ENCODE data around the gene CRPPA. TPM values are rescaled to one million over a fixed set of nuclear protein-coding genes. Genes with fewer than 3 reads are reported as not detected.

The CRPPA gene
- total and polyA plus RNA-seq, 7 donors = 0.23 to 6.0 (median 3.9) TPM

GRCh38 chr7:16432425-16432731 lies 11.0 kb upstream of the CRPPA start:
- DNase-seq = no peak
- TF ChIP-seq EP300 (IDR thresholded peaks at IDR 0.05) = no peak
- no peak for TF ChIP-seq CTCF (IDR thresholded peaks at IDR 0.05)
- Histone ChIP-seq H3K27me3 (no peaks in the 10 kb centered on the region), H3K4me3 (no peak overlapping the region), H3K4me1 (no peaks in the 10 kb centered on the region), H3K9me3 (no peaks in the 10 kb centered on the region), H3K27ac (no peak overlapping the region), H3K36me3 (no peaks in the 10 kb centered on the region)
- 93 to 97% methylated on average over 1 of the region's 1 CpG for WGBS, 2 donors
- intact Hi-C loops (cut with DNase I) = loop anchor here (5.0 kb wide), 1 partner anchor 135 kb away; no protein-coding TSS in a partner anchor

DNA sequence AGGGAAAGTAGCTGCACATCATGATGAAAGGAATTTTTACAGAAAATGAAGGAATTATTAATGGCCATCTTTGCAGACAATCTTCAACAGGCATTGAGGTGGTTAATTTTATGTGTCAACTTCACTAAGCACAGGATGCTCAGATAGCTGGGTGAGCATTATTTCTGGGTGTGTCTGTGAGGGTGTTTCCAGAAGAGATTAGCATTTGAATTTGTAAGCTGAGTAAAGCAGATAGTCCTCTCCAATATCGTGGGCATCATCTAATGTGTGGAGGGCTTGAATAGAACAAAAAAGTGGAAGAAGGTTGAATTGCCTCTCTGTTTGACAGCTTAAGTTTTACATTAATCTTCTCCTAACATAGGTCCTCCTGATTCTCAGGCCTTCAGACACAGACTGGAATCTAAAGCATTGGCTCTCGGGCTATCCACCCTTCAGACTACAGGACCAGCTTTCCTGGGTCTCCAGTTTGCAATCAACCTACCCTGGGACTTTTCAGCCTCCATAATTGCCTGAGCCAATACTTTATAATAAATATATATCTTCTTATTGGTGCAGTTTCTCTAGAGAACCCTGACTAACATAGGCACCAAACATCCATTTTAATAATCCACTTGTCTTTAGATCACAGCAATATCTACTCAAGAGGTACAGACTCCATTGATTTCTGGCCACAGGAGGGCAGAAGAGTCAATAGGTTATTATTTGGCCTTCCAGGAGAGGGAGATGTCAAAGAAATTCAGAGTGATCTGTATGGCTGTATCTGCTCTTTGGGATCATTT lies 10.5 kb upstream of the CRPPA start:
- intact Hi-C loops (cut with DNase I) = loop anchor here (5.0 kb wide), 1 partner anchor 135 kb away; no protein-coding TSS in a partner anchor
- no peak for DNase-seq
- H3K27me3 ChIP-seq = no peaks in the 10 kb centered on the region
- WGBS, 2 donors = 89 to 93% methylated on average over 2 of the region's 2 CpGs
- H3K9me3 ChIP-seq = no peaks in the 10 kb centered on the region
- H3K27ac ChIP-seq = no peak overlapping the region
- H3K36me3 ChIP-seq = no peaks in the 10 kb centered on the region
- H3K4me1 ChIP-seq = no peaks in the 10 kb centered on the region
- TF ChIP-seq CTCF (IDR thresholded peaks at IDR 0.05) (peak in 1 of 4 experiments; percentile 23), POLR2A (IDR thresholded peaks at IDR 0.05) (no peak)
- no peak overlapping the region for H3K4me3 ChIP-seq

DNA sequence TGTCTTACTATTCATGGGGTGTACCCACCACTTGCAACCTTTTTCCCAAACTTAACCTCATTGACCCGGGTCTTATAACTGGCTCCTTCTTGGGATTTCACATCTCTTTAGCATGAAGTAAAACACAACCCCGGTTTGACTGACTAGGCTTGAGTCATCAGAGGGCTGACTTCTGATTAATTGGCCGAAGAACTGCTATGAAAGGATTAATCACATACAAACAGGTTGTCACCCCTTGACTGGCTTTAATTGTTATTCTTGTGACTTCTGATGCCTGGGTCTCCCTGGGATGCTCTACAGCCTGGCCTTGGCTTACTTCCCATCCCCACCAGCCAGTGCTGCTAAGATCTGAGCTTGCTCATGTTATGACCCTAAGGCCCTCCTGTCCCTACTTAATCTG lies 8.8 kb upstream of the CRPPA start:
- 91 to 94% methylated on average over 3 of the region's 3 CpGs for WGBS, 2 donors
- Histone ChIP-seq H3K4me3 (no peak overlapping the region), H3K4me1 (no peaks in the 10 kb centered on the region), H3K27me3 (no peaks in the 10 kb centered on the region), H3K36me3 (no peaks in the 10 kb centered on the region), H3K27ac (no peak overlapping the region), H3K9me3 (no peaks in the 10 kb centered on the region)
- DNase-seq = no peak
- intact Hi-C loops (cut with DNase I) = loop anchor here (5.0 kb wide), 1 partner anchor 137 kb away; no protein-coding TSS in a partner anchor
- TF ChIP-seq POLR2AphosphoS5 (IDR thresholded peaks at IDR 0.05) = no peak
- no peak for TF ChIP-seq POLR2A (IDR thresholded peaks at IDR 0.05)
- TF ChIP-seq CTCF (IDR thresholded peaks at IDR 0.05) = no peak
- TF ChIP-seq EP300 (IDR thresholded peaks at IDR 0.05) = no peak

GRCh38 chr7:16428672-16429071 lies 7.3 kb upstream of the CRPPA start:
- TF ChIP-seq EP300 (IDR thresholded peaks at IDR 0.05) (no peak), POLR2AphosphoS5 (IDR thresholded peaks at IDR 0.05) (no peak), CTCF (IDR thresholded peaks at IDR 0.05) (no peak), POLR2A (IDR thresholded peaks at IDR 0.05) (no peak)
- 16 to 31% methylated on average over 2 of the region's 2 CpGs for WGBS, 2 donors
- H3K27ac ChIP-seq = no peak overlapping the region
- no peaks in the 10 kb centered on the region for H3K27me3 ChIP-seq
- no peak overlapping the region for H3K4me3 ChIP-seq
- DNase-seq = no peak
- no peaks in the 10 kb centered on the region for H3K9me3 ChIP-seq
- intact Hi-C loops (cut with DNase I) = loop anchor here (10.0 kb wide), 1 partner anchor 216 kb away; the partner anchor contains the start of genes ANKMY2 and BZW2
- H3K36me3 ChIP-seq = no peaks in the 10 kb centered on the region
- H3K4me1 ChIP-seq = no peaks in the 10 kb centered on the region

DNA sequence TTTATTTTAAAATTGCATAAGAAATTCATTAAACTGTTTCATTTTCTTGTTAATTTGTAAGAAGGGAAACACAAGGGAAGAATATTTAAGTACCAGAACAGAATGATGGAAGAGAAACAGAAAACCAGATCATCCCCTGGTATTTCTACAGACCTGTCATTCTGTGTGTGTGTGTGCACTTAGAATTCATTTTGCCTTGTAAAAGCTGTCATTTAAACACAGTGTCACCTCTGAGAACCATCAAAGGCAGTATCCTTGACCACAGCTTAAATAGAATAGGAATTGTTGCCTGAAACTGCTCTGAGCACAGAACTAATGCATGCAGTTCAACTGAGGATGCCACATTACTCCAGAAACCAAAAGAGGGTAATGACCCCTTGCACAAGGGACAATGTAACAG lies 6.8 kb upstream of the CRPPA start:
- no peak for TF ChIP-seq EP300 (IDR thresholded peaks at IDR 0.05)
- no peak for TF ChIP-seq CTCF (IDR thresholded peaks at IDR 0.05)
- no peak for TF ChIP-seq POLR2AphosphoS5 (IDR thresholded peaks at IDR 0.05)
- no peak for TF ChIP-seq POLR2A (IDR thresholded peaks at IDR 0.05)
- no peak for DNase-seq
- no peaks in the 10 kb centered on the region for H3K36me3 ChIP-seq
- no peaks in the 10 kb centered on the region for H3K9me3 ChIP-seq
- H3K27me3 ChIP-seq = no peaks in the 10 kb centered on the region
- no peak overlapping the region for H3K4me3 ChIP-seq
- no peak overlapping the region for H3K27ac ChIP-seq
- intact Hi-C loops (cut with DNase I) = loop anchor here (10.0 kb wide), 1 partner anchor 217 kb away; the partner anchor contains the start of genes ANKMY2 and BZW2
- H3K4me1 ChIP-seq = peaks cover 0 to 1% (median 0%) of the 10 kb centered on the region in 4 donors

All from sigmoid colon (tissue), 7 donors.